NCI-H1092 (cell line): Measurements from ENCODE around the gene HS6ST3.

ENCODE experiments used
- DNase-seq: peaks from one replicate; lab custom pipeline; 2025; lab: John Stamatoyannopoulos, UW

The HS6ST3 gene

DNA sequence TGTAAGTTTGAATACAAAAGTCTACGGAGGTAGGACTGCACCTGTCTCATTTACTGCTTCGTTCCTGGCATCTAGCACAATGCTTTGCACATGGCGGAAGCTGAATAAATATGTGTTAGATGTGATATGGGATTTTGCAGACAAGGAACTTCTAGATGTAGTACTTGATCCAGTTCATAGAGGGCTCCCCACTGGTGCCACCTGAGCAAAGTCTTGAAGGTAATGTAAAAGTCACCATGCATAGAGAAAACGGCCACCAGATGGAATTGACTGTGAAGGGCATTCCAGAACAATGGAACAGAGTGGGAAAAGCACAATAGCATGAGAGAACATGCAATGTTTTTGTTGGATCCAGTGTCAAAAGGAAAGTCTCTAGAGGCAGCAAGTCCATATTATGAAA lies 209.3 kb downstream of the HS6ST3 start:
- DNase-seq = no peak

DNA sequence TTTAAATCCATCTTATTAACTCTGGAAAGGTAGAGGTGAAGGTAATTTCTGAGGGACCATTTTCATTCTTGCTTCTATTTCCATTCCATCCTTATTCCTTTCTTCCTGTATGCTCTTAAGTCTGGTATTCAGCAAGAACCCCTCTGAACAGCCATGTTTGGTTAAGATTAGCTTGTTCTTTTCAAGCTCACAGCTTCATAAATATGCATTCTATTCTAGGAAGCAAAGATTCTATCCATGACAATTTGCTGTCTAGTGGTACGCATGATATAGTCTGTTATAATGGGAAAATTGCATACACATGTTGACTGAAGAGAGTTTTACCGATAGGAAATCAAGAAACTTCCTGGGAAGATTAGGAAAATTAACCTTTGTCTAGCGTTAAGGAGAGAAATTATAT lies 218.7 kb downstream of the HS6ST3 start:
- DNase-seq = no peak

DNA sequence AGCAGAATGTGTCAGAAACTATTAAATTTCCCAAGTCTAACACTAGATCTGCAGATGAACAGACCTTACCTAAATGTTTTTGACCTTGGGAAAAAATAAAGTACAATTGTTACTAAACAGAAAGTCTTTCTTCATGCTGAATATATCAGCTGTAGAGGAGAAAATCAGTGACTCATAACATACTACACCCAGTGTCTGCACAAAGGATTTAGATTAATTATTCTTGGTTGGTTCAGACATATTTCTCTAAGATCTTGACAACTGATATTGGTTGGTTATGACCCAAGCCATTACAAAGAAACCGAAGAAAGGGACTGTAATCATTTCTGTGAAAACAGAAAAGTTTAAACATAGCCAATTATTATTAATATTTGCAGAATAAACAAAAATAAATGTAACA lies 225.1 kb downstream of the HS6ST3 start:
- DNase-seq = no peak

DNA sequence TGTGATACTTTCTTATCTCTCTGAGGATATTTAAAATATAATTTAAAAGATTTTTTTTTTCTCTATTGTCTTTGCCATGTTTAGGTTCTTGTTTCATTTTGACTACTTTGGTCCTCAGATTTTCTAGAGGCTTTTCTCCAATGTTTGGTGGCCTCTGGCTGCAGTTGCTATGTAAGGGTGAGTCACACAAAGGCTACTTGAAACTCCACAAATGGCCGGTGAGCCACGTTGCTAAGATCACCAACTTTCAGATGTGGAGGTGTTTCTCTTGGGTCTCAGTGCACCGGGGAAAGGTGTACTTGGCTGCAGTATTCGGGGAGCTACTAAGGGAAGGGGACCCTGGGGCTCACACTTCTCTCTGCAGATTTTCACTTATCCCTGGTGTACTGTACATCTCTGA lies 248.1 kb downstream of the HS6ST3 start:
- DNase-seq = no peak

DNA sequence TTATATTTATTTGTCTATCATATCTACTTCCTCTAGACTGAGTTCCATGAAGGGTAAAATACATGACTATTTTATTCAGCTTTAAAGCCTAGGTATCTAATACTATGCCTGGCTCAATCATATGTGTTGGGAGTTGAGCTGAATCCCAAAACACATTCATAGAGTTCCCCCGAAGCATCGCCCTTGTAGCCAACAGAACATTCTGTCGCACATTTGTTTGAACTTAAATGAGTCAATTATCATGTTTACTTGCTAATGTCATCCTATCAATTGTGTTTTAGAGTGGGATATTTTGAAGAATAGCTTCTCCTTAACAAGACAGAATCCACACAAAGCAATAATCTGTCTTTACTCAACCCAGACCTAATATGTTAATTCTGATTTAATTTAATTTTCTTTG lies 252.4 kb downstream of the HS6ST3 start:
- DNase-seq = no peak

DNA sequence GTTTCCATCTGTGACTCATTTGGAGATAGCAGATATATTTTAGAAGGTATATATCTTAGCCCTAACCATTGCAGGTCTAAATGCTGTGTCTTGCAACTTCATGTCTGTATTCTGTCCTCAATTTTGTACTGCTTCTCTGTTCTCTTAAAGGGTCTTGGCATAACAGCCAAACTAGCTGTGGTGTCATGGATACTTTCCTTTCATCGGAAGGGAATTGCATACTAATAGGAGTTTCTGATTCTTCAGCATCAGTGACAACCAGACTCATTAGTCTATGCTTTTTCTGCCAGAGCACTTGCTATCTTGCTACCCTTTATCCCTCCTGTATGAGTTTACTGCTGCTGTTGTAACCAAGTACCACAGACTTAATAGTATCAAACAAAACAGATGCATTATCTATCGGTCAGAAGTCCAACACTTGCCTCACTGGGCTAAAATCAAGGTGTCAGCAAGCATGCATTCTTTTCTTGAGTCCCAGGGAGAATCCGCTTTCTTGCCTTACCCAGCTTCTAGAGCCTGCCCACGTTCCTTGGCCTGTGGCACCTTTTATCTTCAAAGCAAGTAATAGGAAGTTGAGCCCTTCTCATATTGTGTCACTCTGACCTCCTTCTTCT lies 253.1 kb downstream of the HS6ST3 start:
- DNase-seq = no peak

DNA sequence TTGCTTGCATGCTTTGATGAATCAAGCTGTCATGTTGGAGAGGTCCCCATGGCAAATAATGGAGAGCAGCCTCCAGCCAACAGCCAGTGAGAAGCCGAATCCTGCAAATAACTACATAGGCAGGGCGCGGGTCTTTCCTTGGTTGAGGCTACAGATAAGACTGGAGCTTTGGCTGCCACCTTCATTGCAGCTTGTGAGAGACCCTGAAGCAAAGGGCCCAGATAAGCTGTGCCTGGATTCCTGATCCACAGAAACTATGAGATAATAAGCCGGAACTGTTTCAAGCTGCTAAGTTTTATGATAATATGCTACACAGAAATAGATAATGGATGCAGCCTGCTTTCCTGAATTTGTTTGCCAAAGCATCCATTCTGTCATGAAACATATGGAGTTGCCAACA lies 257.0 kb downstream of the HS6ST3 start:
- DNase-seq = no peak

DNA sequence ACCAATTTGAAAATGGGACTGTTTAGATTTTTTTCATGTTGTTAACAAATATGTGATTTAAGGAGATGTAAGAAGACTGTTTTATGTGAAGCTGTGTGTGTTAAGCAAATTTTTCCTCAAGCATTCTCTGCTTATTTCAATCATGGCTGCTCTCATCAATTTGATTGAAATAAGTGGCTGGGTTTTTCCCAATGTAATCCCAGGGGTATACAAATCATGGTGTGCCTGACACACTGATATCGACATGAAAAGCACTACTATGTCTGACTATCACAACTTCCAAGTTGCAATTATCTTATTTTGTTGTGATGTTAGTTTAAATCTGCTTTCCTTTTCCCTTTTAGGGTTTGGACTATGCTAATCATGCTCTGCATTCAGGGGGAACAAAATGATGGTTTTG lies 283.7 kb downstream of the HS6ST3 start:
- DNase-seq = no peak

DNA sequence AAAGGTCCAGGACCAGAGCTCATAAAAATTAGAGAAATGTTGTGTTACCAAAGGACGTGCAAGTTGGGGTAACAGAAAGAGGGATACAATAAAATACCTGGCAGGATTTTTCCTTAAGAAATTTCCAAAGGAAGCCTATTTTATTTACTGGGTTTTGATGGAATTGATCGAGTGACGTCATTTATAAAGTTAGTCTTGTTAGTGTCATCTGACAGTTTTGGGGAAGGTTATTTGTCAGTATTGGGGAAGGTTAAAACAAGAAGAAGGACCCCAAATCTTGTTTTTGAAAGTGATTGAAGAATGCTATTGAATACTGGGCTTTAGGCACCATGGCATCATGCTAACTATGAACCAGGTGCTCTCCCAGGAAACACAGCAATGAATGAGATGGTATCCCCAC lies 287.9 kb downstream of the HS6ST3 start:
- DNase-seq = no peak

DNA sequence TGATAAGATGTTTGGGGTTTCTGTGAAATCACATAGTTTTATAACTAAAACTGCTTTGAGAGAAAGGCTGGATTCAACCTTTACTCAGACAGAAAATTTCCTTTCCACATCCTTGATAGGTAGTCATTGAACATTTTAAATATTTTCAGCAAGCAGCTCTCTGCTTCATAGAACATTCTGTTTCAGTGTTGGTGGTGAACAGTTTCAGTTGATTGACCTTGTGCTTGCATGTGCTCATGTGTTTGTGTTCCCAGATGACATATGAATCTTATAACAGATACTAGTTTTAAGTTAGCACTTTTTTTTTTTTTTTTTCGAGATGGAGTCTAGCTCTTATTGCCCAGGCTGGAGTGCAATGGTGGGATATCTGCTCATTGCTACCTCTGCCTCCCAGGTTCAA lies 290.1 kb downstream of the HS6ST3 start:
- no peak for DNase-seq

DNA sequence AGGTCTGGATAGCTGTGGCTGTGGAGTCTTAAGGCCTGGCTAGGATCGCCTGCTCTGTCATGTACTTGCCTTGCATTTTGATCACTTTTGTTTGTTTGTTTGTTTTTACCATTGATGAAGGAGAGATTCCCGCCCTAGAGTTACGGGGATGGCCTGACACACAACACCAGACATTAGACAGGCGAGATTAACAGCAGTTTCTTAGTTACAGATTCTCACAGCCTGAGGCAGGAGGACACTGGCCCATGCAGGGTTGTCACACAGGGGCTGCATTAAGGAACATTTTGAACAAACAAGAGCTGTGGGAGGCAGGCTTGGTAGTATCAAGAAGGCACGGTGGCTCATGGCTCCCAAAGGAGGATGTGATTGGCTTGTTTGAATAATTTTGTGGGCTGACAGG lies 291.8 kb downstream of the HS6ST3 start:
- no peak for DNase-seq

DNA sequence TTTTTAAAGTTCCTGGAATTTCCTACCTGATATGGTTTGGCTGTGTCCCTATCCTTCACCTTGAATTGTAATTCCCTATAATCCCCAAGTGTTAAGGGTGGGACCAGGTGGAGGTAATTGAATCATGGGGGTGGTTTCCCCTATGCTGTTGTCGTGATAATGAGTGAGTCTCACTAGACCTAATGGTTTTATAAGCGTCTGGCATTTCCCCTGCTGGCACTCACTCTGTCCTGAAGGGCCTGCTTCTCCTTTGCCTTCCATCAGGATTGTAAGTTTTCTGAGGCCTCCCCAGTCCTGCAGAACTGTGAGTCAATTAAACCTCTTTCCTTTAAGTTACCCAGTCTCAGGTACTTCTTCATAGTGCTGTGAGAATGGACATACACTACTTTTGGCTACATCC lies 298.7 kb downstream of the HS6ST3 start:
- no peak for DNase-seq

DNA sequence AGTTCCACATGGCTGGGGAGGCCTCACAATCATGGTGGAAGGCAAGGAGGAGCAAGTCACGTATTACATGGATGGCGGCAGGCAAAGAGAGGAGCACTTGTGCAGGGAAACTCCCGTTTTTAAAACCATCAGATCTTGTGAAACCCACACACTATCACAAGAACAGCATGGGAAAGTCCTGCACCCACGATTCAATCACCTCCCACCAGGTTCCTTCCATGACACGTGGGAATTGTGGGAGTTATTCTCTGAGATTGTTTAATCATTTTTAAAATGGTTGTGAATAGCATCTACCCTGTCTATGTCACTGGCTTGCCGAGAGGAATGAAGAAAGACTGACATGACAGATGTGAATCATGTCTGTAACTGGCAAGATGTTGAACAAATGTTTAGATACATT lies 301.7 kb downstream of the HS6ST3 start:
- DNase-seq = no peak

DNA sequence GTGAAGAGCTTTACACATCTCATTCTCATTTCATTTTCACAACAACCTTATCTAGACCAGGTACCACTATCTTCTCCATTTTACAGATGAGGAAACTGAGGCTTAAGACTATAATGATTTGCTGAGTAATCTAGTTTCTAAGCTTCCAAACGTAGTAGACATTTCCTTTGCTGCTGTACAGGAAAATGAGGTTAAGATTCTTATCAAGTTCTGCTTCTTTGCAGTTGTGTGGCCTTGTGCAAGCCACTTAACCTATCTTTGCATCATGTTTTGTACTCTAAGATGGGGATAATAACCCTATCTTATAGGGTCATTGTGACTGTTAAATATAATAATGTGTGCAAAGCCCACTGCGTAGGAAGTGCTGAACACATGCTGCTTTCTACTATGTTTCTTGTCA lies 307.9 kb downstream of the HS6ST3 start:
- no peak for DNase-seq

DNA sequence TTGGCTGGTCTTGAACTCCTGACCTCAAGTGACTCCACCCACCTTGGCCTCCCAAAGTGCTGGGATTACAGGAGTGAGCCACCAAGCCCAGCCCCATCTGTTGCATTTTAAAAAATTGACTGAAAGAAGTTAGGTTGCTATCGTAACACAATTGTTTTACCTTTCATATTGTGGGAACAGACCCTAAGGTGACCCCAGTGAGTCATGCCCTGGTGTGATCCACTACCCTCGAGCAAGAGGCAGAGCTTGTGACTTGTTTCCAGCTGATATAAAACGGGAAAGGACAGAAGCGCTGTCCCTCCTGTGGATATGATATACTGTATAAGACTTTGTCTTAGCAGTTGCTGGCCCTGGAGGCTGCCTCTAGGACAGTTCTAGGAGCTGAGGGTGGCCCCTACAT lies 308.6 kb downstream of the HS6ST3 start:
- no peak for DNase-seq

DNA sequence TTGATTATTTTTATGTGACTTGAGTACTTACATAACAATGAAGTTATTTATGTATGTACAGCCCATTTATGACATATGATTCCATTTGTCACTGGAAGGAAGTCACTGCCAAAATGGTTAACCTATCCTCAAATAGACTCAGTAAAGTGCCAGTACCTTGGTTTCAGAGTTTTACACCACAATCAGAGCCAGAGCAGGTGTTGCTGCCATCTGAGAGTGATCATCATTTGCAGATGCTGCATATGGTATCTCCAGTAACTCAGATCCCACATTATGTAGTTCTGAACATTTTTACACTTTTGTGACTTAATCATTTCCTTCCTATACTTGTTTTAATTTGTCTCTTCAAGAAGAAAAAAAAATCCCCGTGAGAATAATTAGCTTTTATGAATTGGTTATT lies 313.3 kb downstream of the HS6ST3 start:
- DNase-seq = no peak

DNA sequence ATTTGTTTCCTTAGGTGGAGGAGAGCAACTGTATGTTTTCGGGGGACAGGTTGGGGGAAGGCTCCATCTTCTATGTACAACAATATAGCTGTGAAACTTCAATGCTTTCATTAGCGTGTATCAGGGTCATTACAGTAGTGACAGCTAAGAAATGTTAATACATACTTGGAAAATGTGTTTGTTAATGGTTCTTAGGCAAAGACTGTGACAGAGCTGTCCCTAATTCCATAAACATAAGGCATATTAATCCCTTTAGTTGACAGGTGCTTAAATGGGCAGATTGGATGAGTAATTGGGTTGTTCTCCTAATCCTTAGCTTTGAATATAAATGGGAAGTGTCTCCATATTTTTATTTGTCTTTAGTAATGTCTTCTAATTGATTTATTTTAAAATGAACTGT lies 313.7 kb downstream of the HS6ST3 start:
- no peak for DNase-seq

DNA sequence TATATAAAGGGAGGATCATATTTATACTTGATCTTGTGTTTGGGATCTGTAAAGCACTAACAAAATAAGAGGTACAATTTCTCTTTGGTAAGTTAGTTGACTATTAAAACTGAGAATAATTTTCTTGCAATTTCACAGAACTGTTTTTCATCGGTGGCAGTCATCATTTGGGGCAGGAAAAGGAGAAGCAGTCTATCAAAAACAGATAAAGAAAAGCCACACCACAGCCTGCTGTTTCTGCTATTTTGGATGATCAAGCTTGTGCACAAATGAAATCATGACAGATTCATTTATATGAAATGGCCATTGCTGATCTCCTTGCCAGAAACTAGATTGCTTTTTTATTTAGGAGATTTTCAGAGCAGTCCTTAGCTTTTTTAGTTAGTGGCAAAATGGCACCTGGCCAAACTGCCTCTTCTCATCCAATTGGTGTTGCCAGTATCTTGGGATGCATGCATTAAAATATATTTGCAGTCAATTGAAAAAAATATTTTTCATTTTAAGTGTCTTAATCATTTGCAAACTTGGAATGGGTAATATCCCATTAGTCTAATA lies 326.0 kb downstream of the HS6ST3 start:
- peak; percentile 13 for DNase-seq

DNA sequence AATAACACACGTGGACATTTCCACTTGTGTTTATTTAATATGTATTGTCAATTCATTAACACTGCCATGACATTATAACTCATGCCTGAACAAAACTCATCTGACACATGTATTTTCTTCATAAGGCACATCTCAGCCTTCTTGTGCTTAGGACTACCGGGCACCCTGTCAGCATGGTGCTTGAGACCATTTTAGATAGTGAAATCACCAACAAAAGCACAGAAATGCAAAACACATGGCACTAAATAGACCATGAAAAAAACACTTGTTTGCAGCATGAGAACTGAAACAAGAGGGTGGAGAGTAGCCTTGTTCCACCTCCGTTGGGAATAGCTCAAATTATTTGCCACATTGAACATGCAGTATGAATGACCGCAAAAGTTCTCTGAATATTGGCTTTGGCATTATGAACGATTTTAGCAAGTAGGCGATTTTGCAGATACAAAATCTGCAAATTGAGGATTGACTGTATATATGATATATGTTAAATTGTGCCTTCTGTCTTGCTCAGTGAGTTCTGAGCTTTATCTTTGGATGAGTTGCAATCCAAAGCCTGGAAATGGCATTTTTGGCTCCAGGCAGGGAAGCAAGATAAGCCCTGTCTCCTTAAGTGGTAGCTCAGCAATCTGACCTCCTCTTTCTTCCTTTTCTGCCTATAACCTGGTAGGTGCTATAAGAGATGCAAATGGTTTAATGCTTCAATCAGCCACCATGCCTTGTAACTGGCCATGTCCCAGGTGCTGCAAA lies 328.2 kb downstream of the HS6ST3 start:
- no peak for DNase-seq

DNA sequence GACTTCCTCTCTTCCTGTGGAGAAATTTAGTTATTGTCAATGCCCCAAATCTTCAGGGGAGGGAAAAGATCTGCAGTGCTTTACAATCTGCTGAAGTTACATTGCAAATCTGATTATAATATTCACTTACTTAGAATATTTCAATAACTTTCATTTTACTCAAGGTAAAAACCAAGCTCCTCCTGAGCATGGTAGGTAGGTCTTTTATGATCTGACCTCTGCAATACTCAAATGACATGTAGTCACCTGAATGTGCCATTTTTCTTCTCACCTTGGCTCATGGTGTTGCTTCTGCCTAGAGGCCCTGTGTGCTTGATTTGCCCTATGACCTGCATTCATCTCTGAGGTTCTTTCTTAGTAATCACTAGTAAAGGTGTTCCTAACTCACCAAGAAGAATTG lies 331.4 kb downstream of the HS6ST3 start:
- DNase-seq = no peak

DNA sequence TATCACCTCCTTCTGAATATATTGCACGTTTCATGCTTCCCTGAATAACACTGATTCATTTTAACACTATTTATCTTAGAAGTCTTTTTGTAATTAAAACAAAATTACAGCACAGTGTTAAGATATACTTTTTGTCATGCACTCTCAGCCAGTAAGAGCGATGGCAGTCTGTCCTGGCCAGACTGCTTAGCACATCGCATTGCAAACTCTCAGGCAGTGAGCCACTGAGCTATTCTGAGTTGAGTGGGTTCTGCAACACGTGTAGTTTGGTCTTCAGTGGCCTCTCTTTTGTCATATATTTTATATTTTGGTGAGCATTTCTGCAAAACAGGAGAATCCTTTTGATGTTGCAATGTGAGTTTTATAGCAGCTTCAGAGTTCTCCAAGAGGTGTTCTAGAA lies 332.1 kb downstream of the HS6ST3 start:
- DNase-seq = no peak

DNA sequence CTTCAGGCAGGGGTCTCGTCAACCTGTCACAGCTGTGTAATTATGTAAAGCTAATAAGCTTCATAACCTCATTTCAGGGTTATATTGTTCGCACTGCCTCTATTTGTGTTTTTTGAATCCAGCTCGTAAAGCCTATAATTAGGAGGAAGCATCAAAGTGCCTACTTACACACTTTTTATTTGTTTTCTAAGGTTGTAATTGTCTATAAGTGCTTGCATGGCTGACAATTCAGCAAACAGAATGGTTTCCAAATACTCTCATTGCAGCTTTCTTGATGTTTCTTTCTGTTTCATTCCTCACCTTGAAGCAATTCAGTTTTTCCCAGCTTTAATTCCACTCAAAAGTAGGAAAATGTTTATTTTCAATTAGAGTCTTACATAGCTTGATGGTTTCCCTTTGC lies 336.3 kb downstream of the HS6ST3 start:
- peak; percentile 20 for DNase-seq

DNA sequence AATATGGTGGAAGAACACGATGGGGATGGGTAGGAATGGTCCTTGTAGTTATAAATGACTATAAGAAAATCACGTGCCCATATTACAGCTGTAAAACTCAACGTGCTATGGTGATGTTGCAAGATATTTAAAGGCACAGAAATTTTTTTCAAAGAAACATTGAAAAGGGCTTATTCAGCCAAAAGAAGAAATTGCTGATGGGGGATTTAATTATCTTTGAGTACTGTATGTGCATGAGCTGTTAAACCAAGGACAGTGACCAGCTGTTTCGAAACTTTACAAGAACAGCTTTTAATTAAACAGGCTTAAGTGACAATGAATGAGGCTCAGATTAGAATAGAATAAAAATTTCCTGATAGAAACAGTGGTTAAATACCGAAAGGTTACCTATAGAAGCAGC lies 339.0 kb downstream of the HS6ST3 start:
- DNase-seq = no peak

DNA sequence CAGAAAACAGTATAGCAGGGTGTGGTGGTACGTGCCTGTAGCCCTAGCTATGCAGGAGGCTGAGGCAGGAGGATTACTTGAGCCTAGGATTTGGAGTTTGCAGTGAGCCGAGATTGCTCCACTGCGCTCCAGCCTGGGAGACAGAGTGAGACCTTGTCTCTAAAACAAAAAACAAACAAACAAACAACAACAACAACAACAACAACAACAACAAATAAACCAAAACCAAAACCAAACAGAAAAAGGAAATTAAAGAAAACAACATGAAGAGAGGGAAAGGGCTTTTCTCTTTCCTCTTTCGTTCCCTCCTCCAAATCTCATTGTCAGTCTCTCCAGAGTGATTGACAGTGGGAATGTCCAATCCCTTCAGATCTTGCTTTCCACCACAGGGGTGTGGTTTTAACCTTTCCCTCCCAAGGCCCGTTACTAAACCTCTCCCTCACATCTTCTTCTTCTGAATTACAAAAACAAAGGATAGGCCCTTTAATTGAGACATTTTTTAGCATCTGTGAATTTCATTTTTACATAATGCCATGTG lies 341.2 kb downstream of the HS6ST3 start:
- DNase-seq = no peak
